ENCODE data around the gene SLC35B3.
"Not testable (repeated sequence)": the region's sequence is repeated elsewhere in the genome, so short reads cannot be mapped to it uniquely, and the experiment has no call there.

The SLC35B3 gene

DNA sequence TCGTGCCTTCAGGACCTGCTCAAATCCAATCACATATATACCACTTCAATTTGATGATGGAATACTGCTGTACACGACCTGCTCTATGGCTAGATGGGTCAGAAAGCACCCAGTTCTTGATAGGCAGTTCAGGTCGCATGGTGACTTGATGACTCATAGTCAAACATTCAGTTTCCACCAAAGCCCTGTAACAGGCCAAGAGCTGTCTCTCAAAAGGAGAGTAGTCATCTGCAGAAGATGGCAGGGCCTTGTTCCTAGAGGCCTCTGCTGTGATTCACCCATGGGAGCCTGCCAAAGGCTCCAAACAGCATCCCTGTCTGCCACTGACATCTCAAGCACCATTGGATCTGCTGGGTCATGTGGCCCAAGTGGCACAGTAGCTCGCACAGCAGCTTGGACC lies 29.4 kb downstream of the SLC35B3 start:
- not testable (repeated sequence) for DNase-seq

DNA sequence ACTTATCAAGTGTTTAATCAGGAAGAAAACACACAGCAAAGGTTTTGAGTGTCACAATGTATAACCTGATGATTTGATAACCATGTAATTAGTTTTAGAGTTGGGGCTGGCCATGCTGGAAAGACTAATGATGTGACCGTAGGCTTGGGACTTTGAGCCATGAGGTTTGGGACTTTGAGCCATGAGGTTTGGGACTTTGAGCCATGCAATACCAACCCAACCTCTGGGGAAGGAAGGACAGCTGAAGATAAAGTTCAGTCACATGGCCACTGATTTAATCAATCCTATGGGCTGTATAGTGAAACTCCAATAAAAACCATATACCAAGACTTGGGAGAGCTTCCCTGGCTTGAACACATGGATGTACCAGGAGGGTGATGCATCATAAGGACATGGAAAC lies 32.8 kb downstream of the SLC35B3 start:
- no peak for DNase-seq

DNA sequence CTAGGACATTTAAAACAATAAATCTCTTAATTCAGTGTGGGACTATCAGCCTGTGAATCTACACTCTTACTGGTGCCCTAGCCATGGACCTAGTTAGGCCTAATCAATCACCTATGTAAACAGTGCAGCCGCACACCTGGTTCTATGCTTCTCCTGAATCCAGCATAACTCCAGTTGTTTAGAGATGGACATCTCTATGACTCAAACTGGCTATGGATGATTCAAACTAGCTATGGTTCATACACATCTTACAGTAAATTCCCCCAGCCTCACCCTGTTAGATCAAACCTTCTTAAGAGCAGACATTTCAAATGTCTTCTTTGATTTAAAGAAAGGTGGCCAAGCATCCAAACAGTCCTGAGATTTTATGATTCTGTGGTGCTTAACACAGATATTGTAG lies 34.7 kb downstream of the SLC35B3 start:
- DNase-seq = peak in 1 of 3 experiments; percentile 51

DNA sequence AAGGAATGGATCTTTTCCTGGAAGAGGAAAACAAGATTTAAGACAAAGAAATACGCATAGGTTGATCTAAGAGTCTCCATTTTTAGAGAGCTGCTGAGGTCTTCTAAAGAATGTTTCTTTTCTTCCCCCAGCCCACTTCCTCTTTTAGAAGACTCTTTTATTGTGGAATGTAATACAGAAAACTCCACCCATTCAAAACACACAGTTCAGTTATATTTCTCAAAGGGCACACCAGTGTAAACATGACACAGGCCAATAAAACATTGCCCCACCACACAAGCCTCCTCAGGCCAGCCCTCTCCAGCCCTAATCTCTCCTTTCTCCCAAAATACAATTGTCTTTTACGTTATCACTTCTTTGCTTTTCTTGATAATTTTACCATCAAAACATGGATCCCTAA lies 42.8 kb downstream of the SLC35B3 start:
- peak in 1 of 3 experiments; percentile 66 for DNase-seq

DNA sequence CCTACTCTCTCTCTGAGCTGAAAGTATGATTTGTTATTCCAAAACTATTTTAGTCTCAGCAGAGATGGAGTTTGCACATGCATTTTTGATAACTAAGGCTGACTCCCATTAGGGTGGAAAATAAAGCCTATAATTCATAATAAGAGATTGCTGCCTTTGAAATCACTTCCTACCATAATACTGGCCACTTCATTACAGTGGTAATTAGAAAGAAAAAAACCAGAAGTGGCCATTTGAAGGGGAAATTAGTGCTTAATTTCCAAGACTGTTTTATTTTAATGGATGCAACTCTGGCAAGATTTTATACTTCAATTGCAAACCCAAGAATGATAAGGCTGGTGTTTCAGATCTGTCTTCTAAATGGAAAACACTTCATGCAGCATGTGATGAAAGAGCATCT lies 43.4 kb downstream of the SLC35B3 start:
- DNase-seq = peak in 2 of 3 experiments; percentile 27 to 76

DNA sequence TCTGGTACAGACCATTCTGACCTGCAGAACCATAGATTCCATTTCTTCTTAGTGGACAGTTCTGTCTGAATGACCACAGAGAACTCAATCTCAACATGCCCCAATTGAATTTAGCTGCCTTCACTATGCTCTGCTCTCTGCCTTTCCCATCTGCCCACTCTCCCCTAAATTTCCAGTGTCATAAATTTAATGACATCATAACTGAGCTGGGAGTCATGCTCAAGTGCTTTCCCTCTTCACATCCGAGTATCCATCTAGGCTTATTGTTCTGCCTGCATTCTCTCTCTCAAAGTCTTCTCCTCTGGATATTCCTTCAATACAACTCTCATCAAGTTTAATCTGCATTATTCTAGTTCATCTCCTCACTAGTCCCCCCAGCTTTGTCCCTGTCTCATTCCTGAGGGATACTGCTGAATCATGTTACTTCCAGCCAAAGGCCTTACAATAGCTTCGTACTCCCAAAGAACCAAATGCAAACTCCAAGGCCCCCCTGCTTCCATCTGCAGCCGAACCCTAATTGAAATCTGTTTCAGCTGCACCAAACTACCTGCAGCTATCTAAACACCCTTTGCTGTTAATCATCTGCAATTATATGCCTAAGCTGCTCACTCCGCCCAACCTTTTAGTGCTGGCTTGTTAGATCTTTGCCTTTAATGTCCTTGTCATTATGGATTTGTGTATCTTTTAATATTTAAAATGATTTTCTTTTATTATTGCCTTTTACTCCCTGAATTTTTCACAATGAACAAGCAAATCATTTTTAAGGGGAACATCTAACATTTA lies 46.1 kb downstream of the SLC35B3 start:
- peak in 2 of 3 experiments; percentile 80 to 95 for DNase-seq

DNA sequence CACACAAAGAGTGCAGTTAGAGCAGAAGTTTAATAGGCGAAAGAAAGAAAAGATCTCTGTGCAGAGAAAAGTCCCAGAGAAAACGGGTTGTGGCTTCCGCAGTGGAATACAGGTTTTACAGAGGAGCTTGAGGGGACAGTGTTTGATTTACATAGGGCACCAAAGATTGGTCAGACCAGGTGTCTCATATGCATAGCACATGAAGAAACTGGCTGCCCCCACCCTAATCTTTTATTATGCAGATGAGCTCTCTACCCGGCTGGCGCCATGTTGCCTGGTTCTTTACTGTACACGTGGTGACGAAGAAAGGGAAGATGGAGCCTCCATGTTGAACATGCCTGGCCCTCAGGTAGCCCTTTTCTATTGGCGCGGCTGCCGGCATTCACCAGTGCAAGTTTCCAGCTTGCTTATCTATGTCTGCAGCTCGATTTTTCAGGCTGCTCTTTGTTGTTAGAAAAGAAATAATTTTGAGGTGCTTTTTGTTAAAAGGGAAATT lies 47.4 kb downstream of the SLC35B3 start:
- no peak for DNase-seq

DNA sequence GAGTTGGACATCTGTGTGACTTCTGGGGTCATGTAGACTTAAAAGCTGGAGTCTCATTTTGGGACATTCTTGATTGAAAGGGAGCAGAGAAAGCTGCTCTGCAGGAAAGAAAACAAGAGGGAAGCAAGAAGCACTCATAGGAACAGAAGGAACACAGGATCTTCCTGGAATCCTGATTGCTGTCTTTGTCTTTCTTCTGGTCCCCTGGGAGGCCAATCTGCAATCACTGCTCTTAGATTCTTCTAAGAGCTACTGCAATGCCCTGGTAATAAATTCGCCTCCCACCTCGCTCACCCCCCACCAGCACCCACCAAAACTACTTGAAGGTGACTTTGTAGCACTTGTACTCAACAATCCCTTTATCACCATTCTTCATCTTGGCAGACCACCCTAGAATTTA lies 51.8 kb downstream of the SLC35B3 start:
- no peak for DNase-seq

DNA sequence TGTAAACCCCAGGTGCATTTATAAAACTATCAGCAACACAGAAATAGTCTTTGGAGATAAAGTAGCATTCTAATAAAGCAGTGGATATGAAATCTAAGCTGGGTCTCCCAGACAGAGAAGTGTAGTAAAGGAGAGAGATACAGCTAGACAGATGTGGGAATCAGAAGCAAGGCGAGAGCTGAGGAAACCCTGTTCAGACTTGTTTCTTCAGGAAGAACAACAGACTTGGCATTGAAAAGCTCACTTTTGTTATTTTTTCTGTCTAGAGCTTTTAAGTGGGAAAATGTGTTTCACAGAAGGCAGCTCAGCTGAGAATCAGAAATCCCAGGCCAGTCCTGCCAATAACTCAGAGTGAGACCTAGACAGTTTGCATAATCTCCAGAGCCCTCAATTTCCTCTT lies 52.9 kb downstream of the SLC35B3 start:
- no peak for DNase-seq

DNA sequence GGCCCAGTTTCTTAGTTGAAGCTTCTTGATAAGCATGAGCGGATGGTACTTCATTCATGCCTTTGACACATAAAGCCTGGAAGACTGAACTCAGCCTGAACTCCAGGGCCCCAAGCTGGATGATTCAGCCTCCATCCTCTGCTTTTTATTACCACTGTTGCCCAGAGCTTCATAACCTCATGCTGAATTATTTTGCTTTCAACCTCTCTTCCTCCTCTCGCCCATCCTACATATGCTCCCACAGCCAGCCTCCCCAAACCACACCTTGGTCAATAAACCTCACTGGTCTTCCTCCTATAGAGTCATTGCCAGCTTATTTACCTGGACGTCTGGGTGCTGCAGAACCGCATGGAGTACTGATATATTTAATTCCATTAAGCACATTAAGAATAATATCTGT lies 59.4 kb downstream of the SLC35B3 start:
- DNase-seq = no peak
